C4-2B (cell line): ENCODE data around the gene ANKRD24.

Experiments used
- ZFX ChIP-seq: fragments of 450-650 bp; IDR thresholded peaks from 2 replicates; pipeline ENCODE4 v1.6.1; 2017
- TF ChIP-seq, protein P1 (sequence below): fragments of 450-650 bp; conservative IDR thresholded peaks from 2 replicates; pipeline ENCODE4 v1.5.1; 2017; ENCODE audit warnings: mild to moderate bottlenecking

DNA sequence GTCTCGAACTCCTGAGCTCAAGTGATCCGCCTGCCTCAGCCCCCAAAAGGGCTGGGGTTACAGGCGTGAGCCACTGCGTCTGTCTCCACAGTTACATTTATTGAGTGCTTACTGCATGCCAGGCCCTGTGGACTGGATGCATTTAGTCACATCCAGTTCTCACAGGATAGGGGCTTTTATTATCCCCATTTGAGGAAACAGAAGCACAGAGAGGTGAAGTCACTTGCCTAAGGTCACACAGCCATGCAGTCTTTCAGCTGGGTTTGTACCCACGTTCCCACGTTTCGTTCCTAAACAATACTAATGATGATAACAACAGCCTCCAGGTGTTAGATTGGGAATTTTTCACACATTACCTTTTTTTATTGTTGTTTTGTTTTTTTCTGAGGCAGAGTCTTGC, 37.7 kb downstream of the ANKRD24 start:
- TF ChIP-seq, protein P1, sequence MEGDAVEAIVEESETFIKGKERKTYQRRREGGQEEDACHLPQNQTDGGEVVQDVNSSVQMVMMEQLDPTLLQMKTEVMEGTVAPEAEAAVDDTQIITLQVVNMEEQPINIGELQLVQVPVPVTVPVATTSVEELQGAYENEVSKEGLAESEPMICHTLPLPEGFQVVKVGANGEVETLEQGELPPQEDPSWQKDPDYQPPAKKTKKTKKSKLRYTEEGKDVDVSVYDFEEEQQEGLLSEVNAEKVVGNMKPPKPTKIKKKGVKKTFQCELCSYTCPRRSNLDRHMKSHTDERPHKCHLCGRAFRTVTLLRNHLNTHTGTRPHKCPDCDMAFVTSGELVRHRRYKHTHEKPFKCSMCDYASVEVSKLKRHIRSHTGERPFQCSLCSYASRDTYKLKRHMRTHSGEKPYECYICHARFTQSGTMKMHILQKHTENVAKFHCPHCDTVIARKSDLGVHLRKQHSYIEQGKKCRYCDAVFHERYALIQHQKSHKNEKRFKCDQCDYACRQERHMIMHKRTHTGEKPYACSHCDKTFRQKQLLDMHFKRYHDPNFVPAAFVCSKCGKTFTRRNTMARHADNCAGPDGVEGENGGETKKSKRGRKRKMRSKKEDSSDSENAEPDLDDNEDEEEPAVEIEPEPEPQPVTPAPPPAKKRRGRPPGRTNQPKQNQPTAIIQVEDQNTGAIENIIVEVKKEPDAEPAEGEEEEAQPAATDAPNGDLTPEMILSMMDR = no peak
- TF ChIP-seq ZFX = no peak
